HL-60 (cell line): ENCODE data around the gene LRP10.
A peak's percentile ranks its signal among the peaks of the same experiment; 100 is the strongest.

Experiments
- DNase-seq, 2 experiments: peaks; one replicate each; pipeline ENCODE4 v3.0.0-alpha.2; 2010 to 2020; ENCODE audit warnings: low read depth in 1 of 2, low spot score in 1 of 2
- H3K27ac ChIP-seq: fragments of 250-450 bp; sonication (Bioruptor Pico); replicated peaks from 2 replicates; pipeline ENCODE4 v1.5.1; 2020; ENCODE audit warnings: mild to moderate bottlenecking, moderate library complexity
- H3K27me3 ChIP-seq: fragments of 250-450 bp; sonication (Bioruptor Pico); 2 replicates; pipeline ENCODE4 v1.5.1; 2021; ENCODE audit warnings: mild to moderate bottlenecking, moderate library complexity; ENCODE audit not compliant: insufficient read depth, poor library complexity, severe bottlenecking
- H3K4me3 ChIP-seq: replicated peaks from 2 replicates; pipeline ENCODE4 v1.5.1; 2011; ENCODE audit warnings: mild to moderate bottlenecking, control low read depth, low read length; ENCODE audit not compliant: insufficient read depth
- CTCF ChIP-seq: IDR thresholded peaks from one replicate; pipeline ENCODE4 v1.5.1; 2011; ENCODE audit warnings: low read length, control low read depth, inconsistent platforms; ENCODE audit not compliant: insufficient read depth
- GABPA ChIP-seq: IDR thresholded peaks from 2 replicates; pipeline ENCODE4 v1.6.1; 2012; ENCODE audit warnings: low read depth
- POLR2AphosphoS5 ChIP-seq: IDR thresholded peaks from 2 replicates; pipeline ENCODE4 v1.6.1; 2012; ENCODE audit warnings: low read depth
- SPI1 ChIP-seq: IDR thresholded peaks from 2 replicates; pipeline ENCODE4 v1.6.1; 2012; ENCODE audit warnings: low read depth, mild to moderate bottlenecking, borderline replicate concordance
- TF ChIP-seq, protein P1 (sequence below): IDR thresholded peaks from 2 replicates; pipeline ENCODE4 v1.6.1; 2012; ENCODE audit warnings: low read depth; ENCODE audit not compliant: insufficient replicate concordance

Gene LRP10

DNA sequence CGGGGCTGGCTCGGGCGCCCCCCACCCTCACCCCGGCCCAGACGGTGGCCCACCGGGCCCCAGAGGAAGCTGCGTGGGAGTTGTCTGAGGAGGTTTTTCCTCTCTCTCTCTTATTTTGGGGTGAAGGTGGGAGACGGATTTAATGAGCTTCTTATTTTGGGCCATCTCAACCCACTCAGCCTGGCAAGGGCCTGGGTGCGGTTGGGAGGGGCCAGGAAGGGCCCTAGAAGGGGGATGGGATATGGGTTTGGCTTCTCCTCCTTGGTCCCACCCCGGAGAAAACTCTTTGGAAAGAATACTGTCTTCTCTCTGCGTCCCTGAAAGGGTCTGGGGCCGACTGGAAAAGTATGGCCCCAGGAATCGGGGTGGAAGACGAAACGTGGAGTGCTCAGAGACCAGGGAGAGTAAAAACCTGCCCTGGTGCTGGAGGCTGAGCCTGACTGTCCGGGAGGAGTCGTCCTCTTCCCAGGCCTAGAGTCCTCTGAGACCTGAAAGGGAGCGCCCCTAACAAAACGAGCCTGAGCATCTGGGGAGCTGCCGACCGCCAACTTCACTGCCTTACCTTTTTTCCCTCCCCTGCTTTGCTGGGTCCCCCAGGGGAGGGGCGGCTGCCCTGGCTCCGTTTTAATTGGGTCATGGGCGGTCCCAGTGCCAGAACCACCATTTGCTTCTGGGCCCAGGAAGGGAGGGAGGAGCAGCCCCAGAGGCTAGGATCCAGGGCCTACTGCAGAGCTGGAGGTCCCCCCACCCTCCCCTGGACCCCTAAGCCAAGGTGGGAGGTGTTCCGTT lies 33.6 kb upstream of the LRP10 start:
- DNase-seq = no peak
- Histone ChIP-seq H3K27ac (peak overlapping the region; percentile 27), H3K4me3 (0 out of 2 replicates have a peak overlapping the region, but pooled peaks have one; percentile 11), H3K27me3 (no peaks in the 10 kb centered on the region)
- TF ChIP-seq GABPA (no peak), POLR2AphosphoS5 (no peak), CTCF (no peak)
- TF ChIP-seq, protein P1, sequence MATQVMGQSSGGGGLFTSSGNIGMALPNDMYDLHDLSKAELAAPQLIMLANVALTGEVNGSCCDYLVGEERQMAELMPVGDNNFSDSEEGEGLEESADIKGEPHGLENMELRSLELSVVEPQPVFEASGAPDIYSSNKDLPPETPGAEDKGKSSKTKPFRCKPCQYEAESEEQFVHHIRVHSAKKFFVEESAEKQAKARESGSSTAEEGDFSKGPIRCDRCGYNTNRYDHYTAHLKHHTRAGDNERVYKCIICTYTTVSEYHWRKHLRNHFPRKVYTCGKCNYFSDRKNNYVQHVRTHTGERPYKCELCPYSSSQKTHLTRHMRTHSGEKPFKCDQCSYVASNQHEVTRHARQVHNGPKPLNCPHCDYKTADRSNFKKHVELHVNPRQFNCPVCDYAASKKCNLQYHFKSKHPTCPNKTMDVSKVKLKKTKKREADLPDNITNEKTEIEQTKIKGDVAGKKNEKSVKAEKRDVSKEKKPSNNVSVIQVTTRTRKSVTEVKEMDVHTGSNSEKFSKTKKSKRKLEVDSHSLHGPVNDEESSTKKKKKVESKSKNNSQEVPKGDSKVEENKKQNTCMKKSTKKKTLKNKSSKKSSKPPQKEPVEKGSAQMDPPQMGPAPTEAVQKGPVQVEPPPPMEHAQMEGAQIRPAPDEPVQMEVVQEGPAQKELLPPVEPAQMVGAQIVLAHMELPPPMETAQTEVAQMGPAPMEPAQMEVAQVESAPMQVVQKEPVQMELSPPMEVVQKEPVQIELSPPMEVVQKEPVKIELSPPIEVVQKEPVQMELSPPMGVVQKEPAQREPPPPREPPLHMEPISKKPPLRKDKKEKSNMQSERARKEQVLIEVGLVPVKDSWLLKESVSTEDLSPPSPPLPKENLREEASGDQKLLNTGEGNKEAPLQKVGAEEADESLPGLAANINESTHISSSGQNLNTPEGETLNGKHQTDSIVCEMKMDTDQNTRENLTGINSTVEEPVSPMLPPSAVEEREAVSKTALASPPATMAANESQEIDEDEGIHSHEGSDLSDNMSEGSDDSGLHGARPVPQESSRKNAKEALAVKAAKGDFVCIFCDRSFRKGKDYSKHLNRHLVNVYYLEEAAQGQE = no peak

- TF ChIP-seq GABPA (0 out of 2 replicates have a peak, but pooled peaks have one; percentile 26), SPI1 (peak; percentile 69; the same call in 1 of the 2 replicates), CTCF (no peak), POLR2AphosphoS5 (0 out of 2 replicates have a peak, but pooled peaks have one; percentile 35)
- TF ChIP-seq, protein P1 = no peak
- H3K27ac ChIP-seq = peak overlapping the region; percentile 27
- H3K4me3 ChIP-seq = no peak overlapping the region
- peak in 1 of 2 experiments; percentile 79 for DNase-seq
- no peaks in the 10 kb centered on the region for H3K27me3 ChIP-seq
Observed at GRCh38 chr14:22838631-22839041, 32.9 kb upstream of the LRP10 start.

DNA sequence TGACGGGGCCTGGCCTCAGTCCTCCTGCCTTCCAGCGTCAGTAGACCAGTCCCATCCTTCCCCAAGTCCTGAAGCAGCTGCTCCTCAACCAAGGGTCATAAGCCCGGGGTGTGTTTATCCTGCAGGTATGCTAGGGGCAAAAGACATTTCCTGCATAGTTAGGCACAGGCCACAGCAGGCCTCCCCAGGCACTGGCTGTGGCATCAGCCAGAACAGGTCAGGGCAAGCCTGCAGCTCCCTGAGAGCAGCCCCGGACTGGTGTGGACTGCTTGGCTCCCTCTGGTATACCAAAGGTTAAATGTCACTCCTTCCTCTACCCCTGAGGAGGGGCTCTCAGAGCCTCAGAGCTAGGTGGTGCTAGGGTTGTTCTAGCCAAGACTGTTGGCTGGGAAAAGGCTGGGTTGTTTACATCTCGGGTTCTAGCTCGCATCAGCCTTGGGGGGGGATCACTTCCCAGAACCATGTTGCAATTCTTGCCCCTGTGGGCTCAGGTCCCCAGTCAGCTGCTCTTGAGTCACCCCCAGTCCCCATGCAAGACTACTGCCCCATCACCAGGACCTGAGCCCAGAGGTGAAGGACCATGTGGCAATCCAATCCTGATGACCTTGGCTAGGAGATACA lies 32.3 kb upstream of the LRP10 start:
- H3K27ac ChIP-seq = no peak overlapping the region
- no peak overlapping the region for H3K4me3 ChIP-seq
- no peak for TF ChIP-seq GABPA
- TF ChIP-seq, protein P1 = no peak
- no peak for TF ChIP-seq SPI1
- TF ChIP-seq POLR2AphosphoS5 = no peak
- no peak for TF ChIP-seq CTCF
- H3K27me3 ChIP-seq = no peaks in the 10 kb centered on the region
- no peak for DNase-seq
